HL-60 (cell line): ENCODE data around the gene MACROD1.

Source experiments
- GABPA ChIP-seq: IDR thresholded peaks from 2 replicates; pipeline ENCODE4 v1.6.1; 2012; ENCODE audit warnings: low read depth
- POLR2AphosphoS5 ChIP-seq: IDR thresholded peaks from 2 replicates; pipeline ENCODE4 v1.6.1; 2012; ENCODE audit warnings: low read depth
- TF ChIP-seq, protein P1 (sequence below): IDR thresholded peaks from one replicate; pipeline ENCODE4 v1.5.1; 2011; ENCODE audit warnings: low read length, control low read depth, inconsistent platforms; ENCODE audit not compliant: insufficient read depth

DNA sequence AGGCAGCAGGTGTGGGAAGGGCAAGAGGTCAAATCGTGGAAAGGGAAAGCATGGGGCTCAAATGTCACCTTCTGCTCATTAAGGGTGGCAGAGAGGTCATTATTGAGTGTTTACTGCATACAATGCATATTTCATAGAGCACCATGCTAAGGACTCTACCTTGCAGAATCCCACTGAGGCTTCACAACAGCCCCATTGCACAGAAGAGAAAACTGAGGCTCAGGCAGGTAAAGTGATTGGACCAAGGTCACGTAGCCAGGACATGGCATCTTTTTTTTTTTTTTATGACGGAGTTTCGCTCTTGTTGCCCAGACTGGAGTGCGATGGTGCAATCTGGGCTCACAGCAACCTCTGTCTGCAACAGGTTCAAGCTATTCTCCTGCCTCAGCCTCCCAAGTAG is 122.4 kb downstream of the MACROD1 start:
- no peak for TF ChIP-seq GABPA
- TF ChIP-seq, protein P1, sequence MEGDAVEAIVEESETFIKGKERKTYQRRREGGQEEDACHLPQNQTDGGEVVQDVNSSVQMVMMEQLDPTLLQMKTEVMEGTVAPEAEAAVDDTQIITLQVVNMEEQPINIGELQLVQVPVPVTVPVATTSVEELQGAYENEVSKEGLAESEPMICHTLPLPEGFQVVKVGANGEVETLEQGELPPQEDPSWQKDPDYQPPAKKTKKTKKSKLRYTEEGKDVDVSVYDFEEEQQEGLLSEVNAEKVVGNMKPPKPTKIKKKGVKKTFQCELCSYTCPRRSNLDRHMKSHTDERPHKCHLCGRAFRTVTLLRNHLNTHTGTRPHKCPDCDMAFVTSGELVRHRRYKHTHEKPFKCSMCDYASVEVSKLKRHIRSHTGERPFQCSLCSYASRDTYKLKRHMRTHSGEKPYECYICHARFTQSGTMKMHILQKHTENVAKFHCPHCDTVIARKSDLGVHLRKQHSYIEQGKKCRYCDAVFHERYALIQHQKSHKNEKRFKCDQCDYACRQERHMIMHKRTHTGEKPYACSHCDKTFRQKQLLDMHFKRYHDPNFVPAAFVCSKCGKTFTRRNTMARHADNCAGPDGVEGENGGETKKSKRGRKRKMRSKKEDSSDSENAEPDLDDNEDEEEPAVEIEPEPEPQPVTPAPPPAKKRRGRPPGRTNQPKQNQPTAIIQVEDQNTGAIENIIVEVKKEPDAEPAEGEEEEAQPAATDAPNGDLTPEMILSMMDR: no peak
- TF ChIP-seq POLR2AphosphoS5: no peak
